GM19099 (cell line): ENCODE measurements around the gene ABLIM3.

Experiments used
- POLR2A ChIP-seq: IDR thresholded peaks from 3 replicates; pipeline ENCODE4 v1.6.1; 2011; ENCODE audit warnings: low read depth; ENCODE audit not compliant: insufficient read length; ENCODE audit errors: extremely low read depth

The ABLIM3 gene

GRCh38 chr5:149237662-149238061 is 96.4 kb downstream of the ABLIM3 start:
- TF ChIP-seq POLR2A, result no peak

GRCh38 chr5:149238540-149238939 is 97.2 kb downstream of the ABLIM3 start:
- TF ChIP-seq POLR2A, result no peak

- no peak for TF ChIP-seq POLR2A
These were observed 98.6 kb downstream of the ABLIM3 start for GRCh38 chr5:149239917-149240316.

- TF ChIP-seq POLR2A, result no peak
These were observed 99.2 kb downstream of the ABLIM3 start for GRCh38 chr5:149240354-149240998.

GRCh38 chr5:149242339-149242738 is 101.0 kb downstream of the ABLIM3 start:
- no peak for TF ChIP-seq POLR2A

GRCh38 chr5:149246906-149247305 is 105.6 kb downstream of the ABLIM3 start:
- no peak for TF ChIP-seq POLR2A

- TF ChIP-seq POLR2A, result no peak
These were observed 106.4 kb downstream of the ABLIM3 start for GRCh38 chr5:149247726-149248125.

GRCh38 chr5:149251546-149251945 is 110.3 kb downstream of the ABLIM3 start:
- no peak for TF ChIP-seq POLR2A

- no peak for TF ChIP-seq POLR2A
These were observed 113.2 kb downstream of the ABLIM3 start for GRCh38 chr5:149254506-149254905.

GRCh38 chr5:149256451-149256850 is 115.2 kb downstream of the ABLIM3 start:
- TF ChIP-seq POLR2A, result no peak

- no peak for TF ChIP-seq POLR2A
These were observed 115.8 kb downstream of the ABLIM3 start for GRCh38 chr5:149257131-149257530.

- TF ChIP-seq POLR2A, result no peak
These were observed 116.8 kb downstream of the ABLIM3 start for GRCh38 chr5:149257889-149258705.

- no peak for TF ChIP-seq POLR2A
These were observed 119.5 kb downstream of the ABLIM3 start for GRCh38 chr5:149260761-149261160.

GRCh38 chr5:149261246-149261645 is 120.0 kb downstream of the ABLIM3 start:
- no peak for TF ChIP-seq POLR2A

GRCh38 chr5:149262315-149262714 is 121.0 kb downstream of the ABLIM3 start:
- TF ChIP-seq POLR2A, result no peak

- TF ChIP-seq POLR2A, result no peak
These were observed 123.3 kb downstream of the ABLIM3 start for GRCh38 chr5:149264439-149265067.
